ENCODE measurements around the gene CCNL1.
"Not testable (repeated sequence)": the region's sequence is repeated elsewhere in the genome, so short reads cannot be mapped to it uniquely, and the experiment has no call there.

The CCNL1 gene

DNA sequence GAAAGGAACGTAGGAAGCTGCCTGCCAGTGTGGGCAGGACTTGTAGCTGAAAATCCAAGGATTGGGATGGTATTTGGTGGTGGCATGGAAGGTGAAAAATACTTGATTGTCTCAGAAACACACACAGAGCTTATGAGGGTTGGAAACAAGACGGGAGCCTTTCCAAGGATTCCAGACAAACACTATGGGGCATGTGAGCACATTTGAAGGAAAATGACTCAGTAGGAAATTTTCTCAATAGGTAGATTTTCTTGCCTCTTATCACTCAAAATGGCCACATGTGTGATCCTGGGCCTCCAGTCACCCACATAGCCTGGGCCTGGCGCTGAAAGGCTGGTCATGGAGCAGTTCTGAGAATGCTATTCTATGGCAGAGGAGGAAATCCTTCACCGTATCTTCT lies 47.4 kb downstream of the CCNL1 start:
- Histone ChIP-seq H3K4me3 (ENCODE audit: low read length) (no peak overlapping the region), H3K36me3 (ENCODE audit: control insufficient read depth, insufficient read depth, low read length) (no peaks in the 10 kb centered on the region), H3K27ac (ENCODE audit: low read depth, low read length) (no peak overlapping the region), H3K9ac (ENCODE audit: low read length) (no peak overlapping the region), H3K4me1 (ENCODE audit: control insufficient read depth, insufficient read depth, low read length) (peaks cover 16% of the 10 kb centered on the region), H3K27me3 (ENCODE audit: control insufficient read depth, insufficient read depth, low read length) (no peaks in the 10 kb centered on the region)

DNA sequence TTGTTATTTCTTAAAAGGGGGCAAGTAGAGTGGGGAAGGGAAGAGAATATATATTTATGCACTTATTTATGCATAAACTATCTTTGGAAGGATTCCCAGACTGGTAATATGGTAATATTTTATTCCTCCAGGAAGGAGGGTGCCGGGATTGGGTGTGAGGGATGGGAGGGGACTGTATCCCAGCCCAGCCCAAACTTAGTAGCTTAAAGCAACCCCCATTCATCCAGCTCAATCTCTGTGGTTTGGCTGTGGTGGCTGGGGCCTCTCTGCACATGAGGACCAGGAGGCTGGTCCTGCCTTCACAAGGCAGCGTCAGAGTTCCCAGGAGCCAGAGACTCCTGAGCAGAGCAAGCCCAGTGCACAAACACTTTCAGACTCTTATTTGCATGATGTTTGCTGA lies 48.4 kb downstream of the CCNL1 start:
- H3K4me1 ChIP-seq (ENCODE audit: control insufficient read depth, insufficient read depth, low read length) = peaks cover 19% of the 10 kb centered on the region
- H3K27ac ChIP-seq (ENCODE audit: low read depth, low read length) = peak overlapping the region; percentile 58
- no peaks in the 10 kb centered on the region for H3K27me3 ChIP-seq (ENCODE audit: control insufficient read depth, insufficient read depth, low read length)
- no peaks in the 10 kb centered on the region for H3K36me3 ChIP-seq (ENCODE audit: control insufficient read depth, insufficient read depth, low read length)
- H3K9ac ChIP-seq (ENCODE audit: low read length) = no peak overlapping the region
- H3K4me3 ChIP-seq (ENCODE audit: low read length) = no peak overlapping the region

DNA sequence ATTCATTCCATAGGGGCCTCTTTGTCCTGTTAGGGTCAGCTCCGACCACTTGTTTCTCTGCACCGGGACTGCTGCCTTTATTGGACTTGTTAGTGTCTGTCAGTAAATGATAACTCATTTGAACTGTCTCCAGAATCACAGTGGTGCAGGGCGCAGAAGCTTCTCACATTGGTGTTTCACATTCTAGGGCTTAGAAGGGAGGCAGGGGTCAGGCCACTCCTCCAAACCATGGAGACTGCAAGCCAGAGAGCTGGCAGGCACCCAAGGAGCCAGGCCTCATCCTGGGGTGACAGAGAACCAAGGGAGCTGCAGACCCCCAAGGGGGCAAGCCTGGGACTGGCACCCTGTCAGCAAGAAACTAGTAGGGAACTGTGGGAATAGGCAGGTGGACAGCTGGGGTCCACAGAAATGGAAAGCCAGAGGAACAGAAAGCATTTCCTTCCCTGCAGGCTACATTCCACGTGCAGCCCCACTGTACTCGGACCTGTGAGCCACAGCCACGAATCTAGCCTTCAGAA lies 49.1 kb downstream of the CCNL1 start:
- Histone ChIP-seq H3K27ac (ENCODE audit: low read depth, low read length) (peak overlapping the region; percentile 58), H3K36me3 (ENCODE audit: control insufficient read depth, insufficient read depth, low read length) (no peaks in the 10 kb centered on the region), H3K4me3 (ENCODE audit: low read length) (no peak overlapping the region), H3K27me3 (ENCODE audit: control insufficient read depth, insufficient read depth, low read length) (no peaks in the 10 kb centered on the region), H3K4me1 (ENCODE audit: control insufficient read depth, insufficient read depth, low read length) (peaks cover 19% of the 10 kb centered on the region), H3K9ac (ENCODE audit: low read length) (no peak overlapping the region)

DNA sequence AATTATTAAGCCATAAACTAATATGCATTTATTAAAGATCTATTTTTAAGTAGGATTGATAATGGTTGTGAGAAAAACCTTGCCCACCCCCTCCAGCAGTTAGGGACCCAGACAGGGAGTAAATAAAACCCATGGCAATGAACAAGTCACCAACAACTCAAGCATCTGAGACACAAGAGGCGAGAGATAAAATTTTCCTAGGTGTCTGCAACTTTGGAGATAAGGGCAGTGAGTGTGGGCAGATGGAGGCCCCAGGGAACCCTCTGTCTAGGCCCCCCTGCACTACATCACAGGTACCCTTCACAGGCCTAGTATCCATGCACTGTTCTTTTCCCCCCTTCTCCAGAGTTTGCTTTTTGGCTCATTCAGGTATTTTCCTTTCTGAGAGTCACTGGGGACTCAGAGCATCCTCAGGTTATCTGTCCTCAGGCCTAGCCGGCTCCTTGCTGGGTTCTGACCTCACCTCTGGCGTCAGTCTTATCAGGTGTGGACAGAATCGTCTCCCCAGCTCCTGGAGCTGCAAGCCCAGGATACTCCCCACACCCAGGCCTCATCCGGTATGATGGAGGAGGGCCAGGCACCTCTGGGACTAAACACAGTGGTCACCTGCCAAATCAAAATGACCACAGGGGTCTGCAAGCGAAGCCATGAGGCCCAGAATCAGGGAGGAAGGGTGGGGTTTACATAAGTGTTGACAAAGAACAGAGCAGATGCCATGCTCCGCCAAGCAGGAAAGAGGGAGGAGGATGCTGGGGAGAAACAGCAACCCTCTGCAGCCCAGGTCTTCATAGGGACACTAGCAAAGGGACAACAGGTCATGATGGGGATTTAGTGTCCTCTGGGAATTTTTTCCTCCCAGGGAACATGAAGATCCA lies 50.4 kb downstream of the CCNL1 start:
- no peak overlapping the region for H3K9ac ChIP-seq (ENCODE audit: low read length)
- no peaks in the 10 kb centered on the region for H3K36me3 ChIP-seq (ENCODE audit: control insufficient read depth, insufficient read depth, low read length)
- H3K4me3 ChIP-seq (ENCODE audit: low read length) = no peak overlapping the region
- peaks cover 27% of the 10 kb centered on the region for H3K4me1 ChIP-seq (ENCODE audit: control insufficient read depth, insufficient read depth, low read length)
- no peaks in the 10 kb centered on the region for H3K27me3 ChIP-seq (ENCODE audit: control insufficient read depth, insufficient read depth, low read length)
- H3K27ac ChIP-seq (ENCODE audit: low read depth, low read length) = peak overlapping the region; percentile 49

DNA sequence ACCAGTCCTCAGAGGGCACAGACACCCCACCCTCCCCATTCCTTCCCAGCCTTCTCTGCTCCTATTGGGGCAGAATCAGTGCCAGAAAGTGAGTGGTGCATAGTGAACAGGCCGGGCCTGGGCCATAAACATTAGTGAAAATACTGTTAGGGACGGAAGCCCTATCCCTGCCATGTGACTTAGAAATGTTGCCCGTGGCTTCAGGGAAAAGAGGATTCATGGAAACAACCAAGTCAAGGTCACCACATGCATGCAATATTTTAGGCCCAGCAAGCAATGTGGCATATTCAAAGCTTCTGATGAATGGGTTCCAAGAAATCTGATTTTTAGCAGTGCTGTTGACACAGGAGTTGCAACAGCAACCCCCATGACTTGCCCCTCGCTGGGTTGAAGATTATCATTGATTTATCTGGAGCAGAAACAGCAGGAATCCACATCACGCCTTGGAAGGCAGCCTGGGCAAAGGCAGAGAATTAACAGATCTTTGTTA lies 52.3 kb downstream of the CCNL1 start:
- Histone ChIP-seq H3K27ac (ENCODE audit: low read depth, low read length) (peak overlapping the region; percentile 63), H3K4me1 (ENCODE audit: control insufficient read depth, insufficient read depth, low read length) (peaks cover 32% of the 10 kb centered on the region), H3K27me3 (ENCODE audit: control insufficient read depth, insufficient read depth, low read length) (no peaks in the 10 kb centered on the region), H3K4me3 (ENCODE audit: low read length) (no peak overlapping the region), H3K9ac (ENCODE audit: low read length) (no peak overlapping the region), H3K36me3 (ENCODE audit: control insufficient read depth, insufficient read depth, low read length) (no peaks in the 10 kb centered on the region)

DNA sequence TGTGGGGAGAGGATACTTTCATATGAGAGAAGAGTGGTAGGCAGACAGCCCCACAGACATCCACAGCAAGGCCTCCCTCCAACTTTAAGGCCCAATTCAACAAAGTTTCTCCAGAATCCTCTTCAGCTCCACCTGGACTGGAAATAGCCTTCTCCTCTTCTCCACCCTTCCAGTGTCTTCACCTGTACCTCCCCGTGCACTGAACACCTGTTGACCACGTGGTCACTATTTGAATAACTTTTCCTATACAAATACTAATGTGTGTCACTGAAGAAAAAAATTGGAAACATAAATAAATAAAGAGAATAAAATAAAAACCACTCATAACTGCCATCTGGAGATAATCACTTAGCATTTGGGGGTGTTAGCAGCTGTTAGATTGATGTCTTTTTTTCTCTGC lies 52.9 kb downstream of the CCNL1 start:
- Histone ChIP-seq H3K27me3 (ENCODE audit: control insufficient read depth, insufficient read depth, low read length) (no peaks in the 10 kb centered on the region), H3K9ac (ENCODE audit: low read length) (no peak overlapping the region), H3K36me3 (ENCODE audit: control insufficient read depth, insufficient read depth, low read length) (no peaks in the 10 kb centered on the region), H3K27ac (ENCODE audit: low read depth, low read length) (peak overlapping the region; percentile 63), H3K4me3 (ENCODE audit: low read length) (no peak overlapping the region), H3K4me1 (ENCODE audit: control insufficient read depth, insufficient read depth, low read length) (peaks cover 32% of the 10 kb centered on the region)

DNA sequence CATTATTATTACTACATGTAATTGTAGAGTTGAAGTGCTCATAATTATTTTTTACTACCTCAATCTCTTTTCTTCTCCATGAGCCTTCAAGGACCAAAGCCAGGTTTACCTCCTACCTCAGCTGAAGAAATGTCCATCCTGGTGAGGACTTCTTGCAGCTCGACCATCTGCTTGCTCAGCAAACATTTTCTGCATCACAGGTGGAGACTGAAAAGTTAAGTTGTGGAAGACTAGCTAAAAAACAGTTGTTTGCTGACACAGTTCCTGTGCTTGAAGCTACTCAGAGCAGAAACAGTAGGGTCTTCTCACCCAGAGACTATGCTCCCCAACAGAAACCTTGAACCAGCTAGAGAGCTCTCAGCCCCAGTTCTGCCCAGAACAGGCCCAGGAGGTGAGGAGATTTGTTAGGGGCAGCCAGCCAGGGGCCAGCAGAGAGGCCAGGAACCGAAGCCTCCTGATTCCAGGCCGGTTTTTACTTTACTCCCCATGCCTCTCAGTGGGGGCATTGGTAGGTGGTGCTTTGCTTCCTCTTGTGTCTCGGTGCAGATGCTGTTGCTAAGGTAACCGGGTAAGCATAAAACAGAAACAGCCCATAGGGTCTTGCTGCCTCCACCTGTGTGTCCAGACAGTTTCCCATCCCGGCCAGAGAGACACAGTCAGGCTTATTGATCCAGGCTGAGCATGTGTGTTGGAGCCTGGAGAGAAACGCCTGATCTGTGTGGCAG lies 54.9 kb downstream of the CCNL1 start:
- H3K36me3 ChIP-seq (ENCODE audit: control insufficient read depth, insufficient read depth, low read length) = no peaks in the 10 kb centered on the region
- peak overlapping the region; percentile 63 for H3K27ac ChIP-seq (ENCODE audit: low read depth, low read length)
- H3K4me1 ChIP-seq (ENCODE audit: control insufficient read depth, insufficient read depth, low read length) = peaks cover 27% of the 10 kb centered on the region
- H3K27me3 ChIP-seq (ENCODE audit: control insufficient read depth, insufficient read depth, low read length) = no peaks in the 10 kb centered on the region
- no peak overlapping the region for H3K4me3 ChIP-seq (ENCODE audit: low read length)
- no peak overlapping the region for H3K9ac ChIP-seq (ENCODE audit: low read length)

DNA sequence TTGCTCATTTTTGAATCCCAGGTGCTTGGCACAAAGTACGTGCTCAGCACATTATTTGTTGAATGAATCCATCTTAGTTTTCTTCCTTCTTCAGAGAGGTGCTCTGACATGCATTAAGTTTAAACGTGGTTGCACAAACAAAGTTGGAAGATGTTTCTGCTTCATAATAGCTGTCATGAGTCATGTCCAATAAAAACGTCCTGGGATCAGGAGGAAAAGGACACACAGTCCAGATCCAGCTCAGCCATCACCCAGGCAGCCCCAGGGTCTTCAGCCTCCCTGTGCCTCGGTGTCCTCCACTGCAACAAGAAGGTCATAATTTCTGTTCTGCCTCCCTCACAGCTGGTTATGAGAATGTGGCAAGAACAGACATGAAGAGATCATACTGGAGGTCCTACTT lies 55.4 kb downstream of the CCNL1 start:
- Histone ChIP-seq H3K9ac (ENCODE audit: low read length) (no peak overlapping the region), H3K4me3 (ENCODE audit: low read length) (no peak overlapping the region), H3K4me1 (ENCODE audit: control insufficient read depth, insufficient read depth, low read length) (peaks cover 27% of the 10 kb centered on the region), H3K36me3 (ENCODE audit: control insufficient read depth, insufficient read depth, low read length) (no peaks in the 10 kb centered on the region), H3K27me3 (ENCODE audit: control insufficient read depth, insufficient read depth, low read length) (no peaks in the 10 kb centered on the region), H3K27ac (ENCODE audit: low read depth, low read length) (peak overlapping the region; percentile 63)

DNA sequence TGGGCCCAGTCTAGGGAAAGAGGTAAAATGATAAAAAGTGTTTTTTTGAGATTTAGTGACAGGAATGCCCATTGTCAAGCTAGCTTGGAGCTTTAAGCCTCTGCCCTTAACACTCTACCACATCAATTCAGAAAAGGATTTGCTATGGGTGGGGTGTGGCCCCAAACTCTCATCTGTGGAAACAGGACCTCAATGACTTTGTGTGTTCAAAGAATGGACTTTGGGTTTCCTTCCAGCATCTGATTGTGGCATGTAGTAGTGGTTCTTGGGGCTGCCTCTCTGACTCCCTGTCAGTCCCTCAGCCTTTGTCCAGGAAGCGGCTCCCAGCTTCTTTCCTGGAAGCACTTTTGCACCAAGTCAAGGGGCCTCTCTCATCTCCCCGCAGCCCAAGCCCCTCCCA lies 56.1 kb downstream of the CCNL1 start:
- Histone ChIP-seq H3K27ac (ENCODE audit: low read depth, low read length) (peak overlapping the region; percentile 63), H3K4me3 (ENCODE audit: low read length) (no peak overlapping the region), H3K4me1 (ENCODE audit: control insufficient read depth, insufficient read depth, low read length) (peaks cover 33% of the 10 kb centered on the region), H3K36me3 (ENCODE audit: control insufficient read depth, insufficient read depth, low read length) (no peaks in the 10 kb centered on the region), H3K27me3 (ENCODE audit: control insufficient read depth, insufficient read depth, low read length) (no peaks in the 10 kb centered on the region), H3K9ac (ENCODE audit: low read length) (no peak overlapping the region)

DNA sequence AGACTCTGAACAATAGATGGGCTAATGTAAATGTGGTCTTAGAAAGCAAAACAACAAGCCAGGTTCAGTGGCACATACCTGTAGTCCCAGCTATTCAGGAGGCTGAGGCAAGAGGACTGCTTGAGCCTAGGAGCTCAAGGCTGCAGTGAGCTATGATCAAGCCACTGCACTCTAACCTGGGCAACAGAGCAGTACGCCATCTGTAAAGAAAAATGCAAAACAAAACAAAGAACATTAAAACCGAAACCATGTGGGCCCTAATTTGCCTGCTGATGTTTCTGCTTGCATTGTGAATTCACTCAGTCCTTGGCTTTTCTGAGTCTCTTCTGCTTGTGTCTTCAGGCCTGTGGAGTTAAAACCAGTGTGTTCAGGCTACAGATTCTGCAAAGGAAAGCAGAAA lies 56.7 kb downstream of the CCNL1 start:
- peaks cover 33% of the 10 kb centered on the region for H3K4me1 ChIP-seq (ENCODE audit: control insufficient read depth, insufficient read depth, low read length)
- no peak overlapping the region for H3K9ac ChIP-seq (ENCODE audit: low read length)
- H3K36me3 ChIP-seq (ENCODE audit: control insufficient read depth, insufficient read depth, low read length) = no peaks in the 10 kb centered on the region
- no peaks in the 10 kb centered on the region for H3K27me3 ChIP-seq (ENCODE audit: control insufficient read depth, insufficient read depth, low read length)
- H3K27ac ChIP-seq (ENCODE audit: low read depth, low read length) = no peak overlapping the region
- H3K4me3 ChIP-seq (ENCODE audit: low read length) = no peak overlapping the region

DNA sequence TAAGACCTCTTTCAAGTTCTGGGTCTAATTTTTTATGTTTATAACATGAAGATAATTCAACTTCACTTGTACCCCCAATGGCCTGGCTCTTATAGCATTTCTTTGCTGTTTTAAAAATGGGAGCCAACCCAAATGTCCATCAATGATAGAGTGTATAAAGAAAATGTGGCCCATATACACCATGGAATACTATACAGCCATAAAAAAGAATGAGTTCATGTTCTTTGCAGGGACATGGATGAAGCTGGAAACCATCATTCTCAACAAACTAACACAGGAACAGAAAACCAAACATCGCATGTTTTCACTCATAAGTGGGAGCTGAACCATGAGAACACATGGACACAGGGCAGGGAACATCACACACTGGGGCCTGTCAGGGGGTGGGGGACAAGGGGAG lies 57.4 kb downstream of the CCNL1 start:
- not testable (repeated sequence) for H3K36me3 ChIP-seq (ENCODE audit: control insufficient read depth, insufficient read depth, low read length); H3K27ac ChIP-seq (ENCODE audit: low read depth, low read length); H3K4me3 ChIP-seq (ENCODE audit: low read length); H3K27me3 ChIP-seq (ENCODE audit: control insufficient read depth, insufficient read depth, low read length); H3K9ac ChIP-seq (ENCODE audit: low read length)
- peaks cover 33% of the 10 kb centered on the region for H3K4me1 ChIP-seq (ENCODE audit: control insufficient read depth, insufficient read depth, low read length)

DNA sequence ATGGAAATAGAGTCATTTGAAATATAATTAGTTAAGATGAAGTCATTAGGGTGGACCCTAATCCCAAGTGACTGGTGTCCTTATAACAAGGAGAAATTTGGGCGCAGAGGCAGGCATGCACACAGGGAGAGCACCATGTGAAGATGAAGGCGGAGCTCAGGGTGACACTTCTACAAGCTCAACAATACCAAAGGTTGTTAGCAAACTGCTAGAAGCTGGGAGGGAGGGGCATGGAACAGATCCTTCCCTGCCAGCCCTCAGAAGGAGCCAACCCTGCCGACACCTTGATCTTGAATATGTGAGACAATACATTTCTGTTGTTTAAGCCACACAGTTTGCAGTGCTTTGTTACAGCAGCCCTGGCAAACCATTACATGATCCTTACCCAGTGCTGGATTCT lies 57.8 kb downstream of the CCNL1 start:
- Histone ChIP-seq H3K36me3 (ENCODE audit: control insufficient read depth, insufficient read depth, low read length) (no peaks in the 10 kb centered on the region), H3K9ac (ENCODE audit: low read length) (no peak overlapping the region), H3K27ac (ENCODE audit: low read depth, low read length) (no peak overlapping the region), H3K4me1 (ENCODE audit: control insufficient read depth, insufficient read depth, low read length) (peaks cover 33% of the 10 kb centered on the region), H3K4me3 (ENCODE audit: low read length) (no peak overlapping the region), H3K27me3 (ENCODE audit: control insufficient read depth, insufficient read depth, low read length) (no peaks in the 10 kb centered on the region)
